Tibial nerve (tissue), 4 donors: Measurements from ENCODE around the gene OLFM3. TPM values are rescaled to one million over a fixed set of nuclear protein-coding genes. Genes with fewer than 3 reads are reported as not detected.

ENCODE experiments used
- DNase-seq, 2 donors: peaks; one replicate each; pipeline ENCODE4 v3.0.0-alpha.2; 2019; ENCODE audit warnings: low spot score in 2 of 2
- H3K27ac ChIP-seq, 4 donors: fragments of 200-600 bp; sonication (generic) in 3 of 4; one replicate each; pipeline ENCODE4 v1.5.1; 2017 to 2019; ENCODE audit warnings: mild to moderate bottlenecking in 1 of 4
- H3K27me3 ChIP-seq, 2 donors: fragments of 200-600 bp; sonication (generic) in 1 of 2; one replicate each; pipeline versions ENCODE4 v1.5.1 to v1.6.0; 2017 to 2019
- H3K36me3 ChIP-seq, 3 donors: fragments of 200-600 bp; sonication (generic); one replicate each; pipeline ENCODE4 v1.5.1; 2018 to 2019
- H3K4me1 ChIP-seq, 4 donors: fragments of 200-600 bp; sonication (generic) in 3 of 4; one replicate each; pipeline ENCODE4 v1.5.1; 2017 to 2019
- H3K4me3 ChIP-seq, 4 donors: fragments of 200-600 bp; sonication (generic) in 3 of 4; one replicate each; pipeline ENCODE4 v1.5.1; 2017 to 2019; ENCODE audit warnings: mild to moderate bottlenecking in 1 of 4, moderate library complexity in 1 of 4
- H3K9me3 ChIP-seq, 4 donors: fragments of 200-600 bp; sonication (generic) in 3 of 4; one replicate each; pipeline ENCODE4 v1.5.1; 2017 to 2019
- EP300 ChIP-seq, 2 donors: sonication (generic); formaldehyde crosslinking; IDR thresholded peaks; one replicate each; pipeline ENCODE4 v1.6.1; 2017; ENCODE audit warnings: antibody characterized with exemption in 2 of 2, mild to moderate bottlenecking in 1 of 2
- POLR2A ChIP-seq, 2 donors: fragments of 450-650 bp; IDR thresholded peaks; one replicate each; pipeline ENCODE4 v1.6.1; 2017; ENCODE audit warnings: antibody characterized with exemption in 2 of 2, mild to moderate bottlenecking in 2 of 2, moderate library complexity in 2 of 2
- WGBS, 2 donors: methylation state at CpG; one replicate each; pipeline ENCODE4 v1.1.5; 2018; 5-methylcytosine and 5-hydroxymethylcytosine counted together
- total RNA-seq, 4 donors: library from RNA; depleted of rRNA; stranded (reverse); fragments of >200 nt; gene quantifications; one replicate each; pipeline ENCODE4 v1.1.0, GENCODE V29; 2016
- TF ChIP-seq, protein P1 (sequence below), 5 experiments: fragments of 200-600 bp in 3 of 5; fragments of 450-650 bp in 2 of 5; sonication (generic) in 3 of 5; IDR thresholded peaks; one replicate each; pipeline ENCODE4 v1.5.1; 2016 to 2019; ENCODE audit warnings: antibody characterized with exemption in 5 of 5, mild to moderate bottlenecking in 3 of 5, moderate library complexity in 2 of 5

Gene OLFM3
- total RNA-seq, 4 donors from 2014 or later: not detected

DNA sequence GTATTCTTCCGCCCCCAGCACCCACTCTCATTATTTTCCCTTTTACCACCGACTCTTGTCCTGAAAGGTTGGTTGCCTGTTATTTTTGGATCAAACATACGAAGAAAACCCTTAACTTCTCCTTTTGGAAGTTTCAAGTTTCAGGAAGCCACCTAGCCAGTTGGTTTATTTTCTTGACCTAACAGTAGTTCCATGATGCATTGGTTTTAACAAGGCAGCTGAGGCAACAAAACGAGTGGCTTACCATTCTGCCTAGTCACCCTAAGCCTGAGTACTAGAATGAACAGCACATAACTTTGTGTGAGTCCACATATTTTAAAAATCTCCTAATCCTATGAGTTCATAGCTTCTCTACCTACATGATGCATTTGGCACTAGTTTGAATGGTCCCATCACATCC is 28.9 kb downstream of the OLFM3 start:
- Histone ChIP-seq H3K27me3 (no peaks in the 10 kb centered on the region), H3K9me3 (no peaks in the 10 kb centered on the region), H3K36me3 (no peaks in the 10 kb centered on the region), H3K4me1 (no peaks in the 10 kb centered on the region), H3K4me3 (no peak overlapping the region), H3K27ac (no peak overlapping the region)
- TF ChIP-seq, protein P1, sequence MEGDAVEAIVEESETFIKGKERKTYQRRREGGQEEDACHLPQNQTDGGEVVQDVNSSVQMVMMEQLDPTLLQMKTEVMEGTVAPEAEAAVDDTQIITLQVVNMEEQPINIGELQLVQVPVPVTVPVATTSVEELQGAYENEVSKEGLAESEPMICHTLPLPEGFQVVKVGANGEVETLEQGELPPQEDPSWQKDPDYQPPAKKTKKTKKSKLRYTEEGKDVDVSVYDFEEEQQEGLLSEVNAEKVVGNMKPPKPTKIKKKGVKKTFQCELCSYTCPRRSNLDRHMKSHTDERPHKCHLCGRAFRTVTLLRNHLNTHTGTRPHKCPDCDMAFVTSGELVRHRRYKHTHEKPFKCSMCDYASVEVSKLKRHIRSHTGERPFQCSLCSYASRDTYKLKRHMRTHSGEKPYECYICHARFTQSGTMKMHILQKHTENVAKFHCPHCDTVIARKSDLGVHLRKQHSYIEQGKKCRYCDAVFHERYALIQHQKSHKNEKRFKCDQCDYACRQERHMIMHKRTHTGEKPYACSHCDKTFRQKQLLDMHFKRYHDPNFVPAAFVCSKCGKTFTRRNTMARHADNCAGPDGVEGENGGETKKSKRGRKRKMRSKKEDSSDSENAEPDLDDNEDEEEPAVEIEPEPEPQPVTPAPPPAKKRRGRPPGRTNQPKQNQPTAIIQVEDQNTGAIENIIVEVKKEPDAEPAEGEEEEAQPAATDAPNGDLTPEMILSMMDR (IDR thresholded peaks at IDR 0.05): no peak
- no peak for TF ChIP-seq POLR2A (IDR thresholded peaks at IDR 0.05)
- TF ChIP-seq EP300 (IDR thresholded peaks at IDR 0.05): no peak
- no peak for DNase-seq
- 61 to 68% methylated on average over 4 of the region's 4 CpGs for WGBS, 2 donors

DNA sequence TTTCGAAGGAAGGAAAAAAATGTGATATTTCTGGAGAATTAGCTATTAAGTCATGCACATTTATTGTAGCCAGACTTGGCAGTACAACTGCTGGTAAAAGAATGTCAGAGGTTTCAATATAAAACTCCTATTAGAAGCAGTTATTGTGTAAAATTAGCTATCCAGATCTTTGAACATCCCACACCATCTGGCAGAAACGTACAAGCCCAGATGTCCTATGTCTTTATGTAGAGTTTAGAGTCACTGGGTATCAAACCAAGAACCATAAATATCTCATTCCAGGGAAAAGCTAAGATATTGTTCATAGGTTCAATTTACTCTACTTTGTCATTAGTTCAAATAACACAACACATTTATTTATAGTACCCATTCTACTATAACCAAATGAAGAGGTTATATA is 31.4 kb downstream of the OLFM3 start:
- WGBS, 2 donors: 16 to 30% methylated on average over 2 of the region's 2 CpGs
- TF ChIP-seq, protein P1 (IDR thresholded peaks at IDR 0.05): no peak
- TF ChIP-seq POLR2A (IDR thresholded peaks at IDR 0.05): no peak
- no peak for TF ChIP-seq EP300 (IDR thresholded peaks at IDR 0.05)
- no peak overlapping the region for H3K4me3 ChIP-seq

DNA sequence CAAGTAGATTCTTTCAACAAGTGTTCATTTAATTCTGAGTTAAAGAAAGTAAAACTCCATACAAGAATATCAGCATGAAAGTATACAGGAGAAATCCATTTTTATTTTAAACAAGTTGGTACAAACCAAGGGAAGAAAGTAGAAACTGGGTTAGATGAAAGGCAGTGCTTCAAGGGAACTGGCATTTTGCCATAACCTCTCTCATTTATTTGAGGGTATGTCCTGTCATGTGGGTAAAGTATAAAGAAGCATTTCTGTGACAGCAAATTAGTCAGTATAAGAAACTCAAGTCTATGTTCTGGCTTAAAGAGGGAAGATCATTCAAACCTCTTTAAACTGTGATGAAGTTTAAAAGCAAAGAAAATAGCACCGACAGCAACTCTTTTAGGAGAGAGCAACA is 32.0 kb downstream of the OLFM3 start:
- WGBS, 2 donors: 0% methylated on average over 1 of the region's 1 CpG
- TF ChIP-seq, protein P1 (IDR thresholded peaks at IDR 0.05): no peak
- Histone ChIP-seq H3K36me3 (no peaks in the 10 kb centered on the region), H3K27ac (no peak overlapping the region), H3K4me3 (no peak overlapping the region), H3K9me3 (no peaks in the 10 kb centered on the region), H3K27me3 (no peaks in the 10 kb centered on the region), H3K4me1 (peaks cover 0 to 2% (median 0%) of the 10 kb centered on the region in 4 donors)
- DNase-seq: no peak

More for the DNA sequence above, 31.4 kb downstream of the OLFM3 start:
- Histone ChIP-seq H3K27ac (no peak overlapping the region), H3K4me1 (no peaks in the 10 kb centered on the region), H3K36me3 (no peaks in the 10 kb centered on the region), H3K9me3 (no peaks in the 10 kb centered on the region), H3K27me3 (no peaks in the 10 kb centered on the region)
- no peak for DNase-seq

DNA sequence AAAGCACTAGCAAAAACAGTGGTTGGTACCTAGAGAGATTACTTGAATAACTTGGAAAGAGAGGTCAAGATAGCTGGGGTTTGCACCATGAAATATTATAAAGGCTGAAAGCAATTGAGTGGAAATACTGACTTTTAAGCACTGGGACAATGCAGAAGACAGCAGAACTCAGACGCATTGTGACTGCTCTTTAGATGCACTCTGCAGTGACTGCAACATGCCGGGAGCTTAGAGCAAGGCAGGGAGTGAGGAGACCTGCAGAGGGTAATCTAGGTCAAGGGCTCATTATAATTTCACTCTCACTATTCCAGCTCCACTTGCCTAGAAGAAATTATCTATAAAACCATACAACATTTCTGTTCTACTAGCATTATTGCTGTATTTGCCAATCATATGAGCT is 36.6 kb downstream of the OLFM3 start:
- 57 to 66% methylated on average over 2 of the region's 2 CpGs for WGBS, 2 donors
- no peak overlapping the region for H3K27ac ChIP-seq
- H3K4me1 ChIP-seq: peaks cover 0 to 7% (median 0%) of the 10 kb centered on the region in 4 donors
- no peak for DNase-seq
- no peaks in the 10 kb centered on the region for H3K36me3 ChIP-seq
- no peaks in the 10 kb centered on the region for H3K27me3 ChIP-seq
- no peaks in the 10 kb centered on the region for H3K9me3 ChIP-seq
- no peak overlapping the region for H3K4me3 ChIP-seq
- TF ChIP-seq, protein P1 (IDR thresholded peaks at IDR 0.05): no peak
- no peak for TF ChIP-seq POLR2A (IDR thresholded peaks at IDR 0.05)
- no peak for TF ChIP-seq EP300 (IDR thresholded peaks at IDR 0.05)

DNA sequence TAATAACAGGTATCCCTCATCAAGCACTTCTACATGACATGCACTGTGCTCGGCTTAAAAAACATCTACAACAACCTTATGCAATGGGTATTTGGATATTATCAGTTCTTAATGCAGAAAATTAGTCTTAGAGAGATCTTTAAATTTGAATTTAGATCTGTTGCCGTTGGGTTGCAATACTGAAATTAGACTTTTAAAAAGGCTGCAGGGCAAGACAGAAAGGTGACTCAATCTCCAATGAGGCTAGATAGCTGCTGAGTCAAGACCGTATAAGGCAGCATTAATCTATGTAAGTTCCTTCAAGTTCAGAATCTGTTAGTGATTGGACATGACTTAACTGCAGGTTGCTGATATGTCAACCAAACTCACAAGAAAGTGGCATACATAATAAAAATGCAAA is 37.3 kb downstream of the OLFM3 start:
- no peak overlapping the region for H3K27ac ChIP-seq
- TF ChIP-seq, protein P1 (IDR thresholded peaks at IDR 0.05): no peak
- TF ChIP-seq EP300 (IDR thresholded peaks at IDR 0.05): no peak
- no peak for TF ChIP-seq POLR2A (IDR thresholded peaks at IDR 0.05)
- H3K4me1 ChIP-seq: peaks cover 0 to 7% (median 0%) of the 10 kb centered on the region in 4 donors
- H3K4me3 ChIP-seq: no peak overlapping the region
- no peaks in the 10 kb centered on the region for H3K36me3 ChIP-seq
- WGBS, 2 donors: 76 to 88% methylated on average over 3 of the region's 3 CpGs
- no peaks in the 10 kb centered on the region for H3K9me3 ChIP-seq
- no peak for DNase-seq
- H3K27me3 ChIP-seq: no peaks in the 10 kb centered on the region
